D721Med (cell line): ENCODE measurements around the gene CEP85.

ENCODE experiments used
- DNase-seq: peaks from one replicate; pipeline ENCODE4 v3.0.0; 2011; ENCODE audit warnings: low spot score; ENCODE audit not compliant: insufficient read length
- FAIRE-seq: peaks from 2 replicates; lab custom pipeline; 2011; peaks lifted over from hg19 to GRCh38; lab: Jason Lieb, UNC
- CTCF ChIP-seq: IDR thresholded peaks from 2 replicates; pipeline ENCODE4 v1.5.1; 2012; ENCODE audit warnings: mild to moderate bottlenecking, control low read depth; ENCODE audit not compliant: insufficient read depth; ENCODE audit errors: missing control alignments

CEP85 gene

GRCh38 chr1:26278724-26279455 lies 44.9 kb downstream of the CEP85 start:
- no peak for TF ChIP-seq CTCF
- no peak for FAIRE-seq
- DNase-seq, result no peak

GRCh38 chr1:26279456-26280332 lies 45.7 kb downstream of the CEP85 start, which contains the start of gene SH3BGRL3:
Gene SH3BGRL3 (plus strand): TSS chr1:26280086. CDS start chr1:26280156, 70 bp downstream.
- DNase-seq, result peak; percentile 80
- FAIRE-seq, result no peak
- peak; percentile 35 for TF ChIP-seq CTCF

- FAIRE-seq, result no peak
- DNase-seq, result no peak
- no peak for TF ChIP-seq CTCF
These were observed 46.5 kb downstream of the CEP85 start for GRCh38 chr1:26280333-26281042.

- FAIRE-seq (no peak), DNase-seq (no peak)
These were observed 47.3 kb downstream of the CEP85 start for GRCh38 chr1:26281091-26281958.

GRCh38 chr1:26281971-26282370 lies 48.0 kb downstream of the CEP85 start:
- DNase-seq (no peak), FAIRE-seq (no peak)
- no peak for TF ChIP-seq CTCF

More at GRCh38 chr1:26281091-26281958, 47.3 kb downstream of the CEP85 start:
- no peak for TF ChIP-seq CTCF

- no peak for TF ChIP-seq CTCF
- DNase-seq, result no peak
- no peak for FAIRE-seq
These were observed 48.5 kb downstream of the CEP85 start for GRCh38 chr1:26282401-26282918.
